Measurements from ENCODE around the gene CYB5D1.

CYB5D1 gene

GRCh38 chr17:7833795-7834541 lies 23.8 kb upstream of the CYB5D1 start, which contains the start of gene KDM6B:
Gene KDM6B (plus strand): TSS chr17:7834217. CDS start chr17:7845555, 11,338 bp downstream.
- DNase-seq: peak; percentile 89

- peak; percentile 33 for DNase-seq
Observed at GRCh38 chr17:7834542-7834956, 23.3 kb upstream of the CYB5D1 start.

- peak; percentile 95 for DNase-seq
Observed at GRCh38 chr17:7834957-7835813, 22.6 kb upstream of the CYB5D1 start.

GRCh38 chr17:7835814-7836595 lies 21.8 kb upstream of the CYB5D1 start:
- DNase-seq: no peak

- peak; percentile 83 for DNase-seq
Observed at GRCh38 chr17:7836596-7837407, 21.0 kb upstream of the CYB5D1 start.

- peak; percentile 34 for DNase-seq
Observed at GRCh38 chr17:7837408-7838088, 20.3 kb upstream of the CYB5D1 start.

GRCh38 chr17:7838090-7839075 lies 19.4 kb upstream of the CYB5D1 start:
- DNase-seq: peak; percentile 51

GRCh38 chr17:7839190-7839875 lies 18.5 kb upstream of the CYB5D1 start:
- no peak for DNase-seq

- DNase-seq: peak; percentile 39
Observed at GRCh38 chr17:7839876-7840261, 17.9 kb upstream of the CYB5D1 start.

GRCh38 chr17:7840441-7840840 lies 17.4 kb upstream of the CYB5D1 start:
- no peak for DNase-seq

- no peak for DNase-seq
Observed at GRCh38 chr17:7840875-7841274, 16.9 kb upstream of the CYB5D1 start.

GRCh38 chr17:7841396-7841914 lies 16.3 kb upstream of the CYB5D1 start:
- DNase-seq: peak; percentile 88

GRCh38 chr17:7841915-7842379 lies 15.9 kb upstream of the CYB5D1 start:
- peak; percentile 90 for DNase-seq

- peak; percentile 91 for DNase-seq
Observed at GRCh38 chr17:7842380-7843256, 15.2 kb upstream of the CYB5D1 start.

GRCh38 chr17:7843257-7843535 lies 14.6 kb upstream of the CYB5D1 start:
- DNase-seq: peak; percentile 41

- DNase-seq: peak; percentile 86
Observed at GRCh38 chr17:7843536-7844291, 14.1 kb upstream of the CYB5D1 start.

- DNase-seq: peak; percentile 95
Observed at GRCh38 chr17:7844292-7845154, 13.3 kb upstream of the CYB5D1 start.
